Tibial nerve (tissue), 4 donors: Measurements from ENCODE around the gene WBP1. TPM values are rescaled to one million over a fixed set of nuclear protein-coding genes. Genes with fewer than 3 reads are reported as not detected.

ENCODE experiments used
- DNase-seq, 2 donors: peaks; one replicate each; pipeline ENCODE4 v3.0.0-alpha.2; 2019; ENCODE audit warnings: low spot score in 2 of 2
- H3K27ac ChIP-seq, 4 donors: fragments of 200-600 bp; sonication (generic) in 3 of 4; one replicate each; pipeline ENCODE4 v1.5.1; 2017 to 2019; ENCODE audit warnings: mild to moderate bottlenecking in 1 of 4
- H3K27me3 ChIP-seq, 2 donors: fragments of 200-600 bp; sonication (generic) in 1 of 2; one replicate each; pipeline versions ENCODE4 v1.5.1 to v1.6.0; 2017 to 2019
- H3K36me3 ChIP-seq, 3 donors: fragments of 200-600 bp; sonication (generic); one replicate each; pipeline ENCODE4 v1.5.1; 2018 to 2019
- H3K4me1 ChIP-seq, 4 donors: fragments of 200-600 bp; sonication (generic) in 3 of 4; one replicate each; pipeline ENCODE4 v1.5.1; 2017 to 2019
- H3K4me3 ChIP-seq, 4 donors: fragments of 200-600 bp; sonication (generic) in 3 of 4; one replicate each; pipeline ENCODE4 v1.5.1; 2017 to 2019; ENCODE audit warnings: mild to moderate bottlenecking in 1 of 4, moderate library complexity in 1 of 4
- H3K9me3 ChIP-seq, 4 donors: fragments of 200-600 bp; sonication (generic) in 3 of 4; one replicate each; pipeline ENCODE4 v1.5.1; 2017 to 2019
- EP300 ChIP-seq, 2 donors: sonication (generic); formaldehyde crosslinking; IDR thresholded peaks; one replicate each; pipeline ENCODE4 v1.6.1; 2017; ENCODE audit warnings: antibody characterized with exemption in 2 of 2, mild to moderate bottlenecking in 1 of 2
- POLR2A ChIP-seq, 2 donors: fragments of 450-650 bp; IDR thresholded peaks; one replicate each; pipeline ENCODE4 v1.6.1; 2017; ENCODE audit warnings: antibody characterized with exemption in 2 of 2, mild to moderate bottlenecking in 2 of 2, moderate library complexity in 2 of 2
- WGBS, 2 donors: methylation state at CpG; one replicate each; pipeline ENCODE4 v1.1.5; 2018; 5-methylcytosine and 5-hydroxymethylcytosine counted together
- total RNA-seq, 4 donors: library from RNA; depleted of rRNA; stranded (reverse); fragments of >200 nt; gene quantifications; one replicate each; pipeline ENCODE4 v1.1.0, GENCODE V29; 2016
- TF ChIP-seq, protein P1 (sequence below), 5 experiments: fragments of 200-600 bp in 3 of 5; fragments of 450-650 bp in 2 of 5; sonication (generic) in 3 of 5; IDR thresholded peaks; one replicate each; pipeline ENCODE4 v1.5.1; 2016 to 2019; ENCODE audit warnings: antibody characterized with exemption in 5 of 5, mild to moderate bottlenecking in 3 of 5, moderate library complexity in 2 of 5

The WBP1 gene
- total RNA-seq, 4 donors from 2014 or later = 35.7 to 84.6 (median 69.0) TPM

DNA sequence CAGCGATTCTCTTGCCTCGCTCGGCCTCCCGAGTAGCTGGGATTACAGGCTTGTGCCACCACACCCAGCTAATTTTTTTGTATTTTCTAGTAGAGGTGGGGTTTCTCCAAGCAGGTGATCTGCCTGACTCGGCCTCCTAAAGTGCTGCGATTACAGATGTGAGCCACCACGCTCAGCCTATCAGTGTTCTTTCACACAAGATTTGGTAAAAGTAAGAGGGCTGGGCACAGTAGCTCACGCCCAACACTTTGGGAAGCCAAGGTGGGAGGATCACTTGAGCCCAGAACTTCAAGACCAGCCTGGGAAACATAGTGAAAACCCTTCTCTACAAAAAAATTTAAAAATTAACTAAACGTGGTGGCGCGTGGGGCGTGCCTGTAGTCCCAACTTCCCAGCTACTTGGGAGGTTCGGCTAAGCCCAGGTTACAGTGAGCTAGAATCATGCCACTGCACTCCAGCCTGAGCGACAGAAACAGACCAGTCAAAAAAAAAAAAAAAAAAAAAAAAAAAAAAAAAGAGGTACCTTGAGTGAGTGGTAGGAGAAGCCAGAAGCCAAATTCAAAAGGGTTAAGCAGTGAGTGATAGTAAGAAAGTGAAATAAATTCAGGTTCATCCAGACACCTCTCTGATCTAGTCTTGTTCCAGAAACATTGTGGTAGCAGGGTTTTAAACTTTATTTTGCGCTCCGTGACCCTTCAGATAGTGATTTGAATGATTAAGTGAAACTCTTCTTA, 13.3 kb downstream of the WBP1 start:
- TF ChIP-seq EP300 (IDR thresholded peaks at IDR 0.05) = no peak
- TF ChIP-seq, protein P1, sequence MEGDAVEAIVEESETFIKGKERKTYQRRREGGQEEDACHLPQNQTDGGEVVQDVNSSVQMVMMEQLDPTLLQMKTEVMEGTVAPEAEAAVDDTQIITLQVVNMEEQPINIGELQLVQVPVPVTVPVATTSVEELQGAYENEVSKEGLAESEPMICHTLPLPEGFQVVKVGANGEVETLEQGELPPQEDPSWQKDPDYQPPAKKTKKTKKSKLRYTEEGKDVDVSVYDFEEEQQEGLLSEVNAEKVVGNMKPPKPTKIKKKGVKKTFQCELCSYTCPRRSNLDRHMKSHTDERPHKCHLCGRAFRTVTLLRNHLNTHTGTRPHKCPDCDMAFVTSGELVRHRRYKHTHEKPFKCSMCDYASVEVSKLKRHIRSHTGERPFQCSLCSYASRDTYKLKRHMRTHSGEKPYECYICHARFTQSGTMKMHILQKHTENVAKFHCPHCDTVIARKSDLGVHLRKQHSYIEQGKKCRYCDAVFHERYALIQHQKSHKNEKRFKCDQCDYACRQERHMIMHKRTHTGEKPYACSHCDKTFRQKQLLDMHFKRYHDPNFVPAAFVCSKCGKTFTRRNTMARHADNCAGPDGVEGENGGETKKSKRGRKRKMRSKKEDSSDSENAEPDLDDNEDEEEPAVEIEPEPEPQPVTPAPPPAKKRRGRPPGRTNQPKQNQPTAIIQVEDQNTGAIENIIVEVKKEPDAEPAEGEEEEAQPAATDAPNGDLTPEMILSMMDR (IDR thresholded peaks at IDR 0.05) = no peak
- TF ChIP-seq POLR2A (IDR thresholded peaks at IDR 0.05) = no peak
- Histone ChIP-seq H3K27me3 (no peaks in the 10 kb centered on the region), H3K4me3 (peak overlapping the region; percentile 51 to 67 (median 60)), H3K9me3 (no peaks in the 10 kb centered on the region), H3K36me3 (peaks cover 0 to 26% (median 0%) of the 10 kb centered on the region in 3 donors), H3K4me1 (peaks cover 0 to 24% (median 15%) of the 10 kb centered on the region in 4 donors), H3K27ac (peak overlapping the region; percentile 68 to 89 (median 82))
- DNase-seq = no peak
- WGBS, 2 donors = 60 to 61% methylated on average over 16 of the region's 16 CpGs

DNA sequence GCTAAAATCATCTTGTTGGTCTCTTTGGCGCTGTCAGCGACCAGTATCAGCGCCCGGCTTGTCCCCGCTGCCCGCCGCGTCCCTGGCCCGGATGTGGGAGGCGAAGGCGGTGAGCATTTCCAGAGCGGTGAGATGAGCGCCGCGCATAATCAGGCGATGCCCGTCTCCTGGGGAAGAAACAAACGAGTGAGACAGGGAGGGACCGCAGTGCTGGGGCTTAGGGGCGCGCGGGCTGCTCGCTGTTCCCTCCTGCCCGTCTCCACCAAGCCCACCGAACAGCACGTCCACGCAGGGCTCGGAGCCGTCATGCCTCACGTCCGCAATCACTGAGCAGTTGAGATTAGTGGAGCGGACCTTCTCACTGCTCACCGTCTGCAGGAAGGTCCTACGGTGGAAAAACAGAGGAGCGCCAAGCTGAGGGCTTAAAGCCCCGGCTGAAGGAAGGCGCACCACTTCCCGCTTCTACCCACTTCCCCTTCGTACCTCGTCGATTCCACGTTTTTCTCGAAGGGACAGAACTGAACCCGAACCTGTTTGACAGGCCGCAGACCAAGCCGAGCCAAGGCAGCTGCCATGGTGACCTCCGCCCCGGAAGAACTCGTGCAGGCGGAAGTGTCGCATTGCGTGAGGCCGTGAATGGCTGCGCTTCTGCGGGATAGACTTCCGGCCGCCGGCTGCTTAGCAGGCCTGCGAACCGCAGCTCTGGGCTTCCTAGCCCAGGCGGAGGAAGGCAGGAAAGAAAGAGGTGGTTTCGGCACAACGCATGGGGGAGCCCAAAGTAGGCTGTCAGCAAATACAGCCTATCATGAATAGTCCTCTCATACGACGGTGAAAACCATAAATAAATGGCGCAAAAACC, 14.1 kb downstream of the WBP1 start, which contains the start of gene MRPL53:
Gene MRPL53, minus strand, starts transcription at position 595 of the 859 bp plus-strand sequence. Its CDS starts 20 bp downstream, at position 575.
- peaks cover 0 to 27% (median 15%) of the 10 kb centered on the region in 4 donors for H3K4me1 ChIP-seq
- peak within 1 kb of the TSS; percentile 68 to 89 (median 82) for H3K27ac ChIP-seq
- no peaks in the 10 kb centered on the region for H3K9me3 ChIP-seq
- H3K36me3 ChIP-seq = peaks cover 0 to 33% (median 0%) of the 10 kb centered on the region in 3 donors
- TF ChIP-seq POLR2A (IDR thresholded peaks at IDR 0.05) (peak; percentile 57 to 79), EP300 (IDR thresholded peaks at IDR 0.05) (peak; percentile 38 to 98)
- TF ChIP-seq, protein P1 (IDR thresholded peaks at IDR 0.05) = no peak
- WGBS, 2 donors = 0% methylated on average over 58 to 65 of the region's 66 CpGs
- peak; percentile 93 to 97 for DNase-seq
- peak within 1 kb of the TSS; percentile 51 to 67 (median 60) for H3K4me3 ChIP-seq
- no peaks in the 10 kb centered on the region for H3K27me3 ChIP-seq

DNA sequence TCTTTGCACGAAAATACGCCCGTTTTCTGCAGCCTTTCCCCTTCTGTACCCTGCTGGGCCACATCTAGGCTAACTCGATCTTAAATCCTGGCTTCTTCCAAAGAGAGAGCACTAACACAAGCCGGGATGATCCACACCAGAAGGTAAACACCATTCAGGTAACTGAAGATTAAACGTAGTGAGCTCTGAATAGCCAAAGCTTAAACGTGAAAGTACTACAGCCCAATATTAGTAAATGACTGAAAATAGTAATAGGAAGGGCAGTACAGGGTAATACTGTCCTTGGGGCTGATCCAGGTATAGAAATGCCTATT, 14.7 kb downstream of the WBP1 start:
- TF ChIP-seq POLR2A (IDR thresholded peaks at IDR 0.05) = no peak
- TF ChIP-seq, protein P1 (IDR thresholded peaks at IDR 0.05) = no peak
- no peak for TF ChIP-seq EP300 (IDR thresholded peaks at IDR 0.05)
- no peak for DNase-seq
- Histone ChIP-seq H3K4me1 (peaks cover 0 to 31% (median 15%) of the 10 kb centered on the region in 4 donors), H3K27me3 (no peaks in the 10 kb centered on the region), H3K27ac (peak overlapping the region; percentile 68 to 89 (median 82)), H3K4me3 (peak overlapping the region; percentile 51 to 67 (median 60)), H3K36me3 (peaks cover 0 to 39% (median 0%) of the 10 kb centered on the region in 3 donors), H3K9me3 (no peaks in the 10 kb centered on the region)
- 7 to 9% methylated on average over 7 of the region's 7 CpGs for WGBS, 2 donors

DNA sequence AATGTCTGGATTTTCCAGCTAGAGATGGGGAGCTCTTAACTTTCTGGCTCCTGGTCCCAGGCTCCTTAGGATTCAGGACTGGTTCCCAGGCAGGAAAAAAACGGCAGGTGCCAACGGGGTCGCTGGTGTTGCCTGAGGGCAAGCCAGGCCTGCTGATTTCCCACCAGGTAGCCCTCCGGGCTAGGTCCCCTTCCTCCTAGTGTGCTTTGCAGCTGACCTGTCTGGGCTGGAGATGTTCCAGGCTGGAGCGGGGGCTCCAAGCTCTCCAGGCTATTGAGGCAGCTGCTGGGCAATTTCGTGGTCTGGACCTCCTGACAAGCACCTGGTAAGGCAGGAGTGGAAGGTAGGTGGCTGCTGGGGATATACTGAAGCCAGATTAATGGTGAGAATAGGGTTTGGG, 16.2 kb downstream of the WBP1 start:
- Histone ChIP-seq H3K36me3 (peaks cover 0 to 52% (median 0%) of the 10 kb centered on the region in 3 donors), H3K9me3 (no peaks in the 10 kb centered on the region), H3K27ac (no peak overlapping the region), H3K27me3 (no peaks in the 10 kb centered on the region), H3K4me1 (peaks cover 0 to 31% (median 15%) of the 10 kb centered on the region in 4 donors), H3K4me3 (no peak overlapping the region)
- 94 to 96% methylated on average over 6 of the region's 6 CpGs for WGBS, 2 donors
- no peak for DNase-seq
- TF ChIP-seq, protein P1 (IDR thresholded peaks at IDR 0.05) = no peak
- no peak for TF ChIP-seq EP300 (IDR thresholded peaks at IDR 0.05)
- TF ChIP-seq POLR2A (IDR thresholded peaks at IDR 0.05) = no peak
